Caco-2 (cell line): ENCODE data around the gene PAK5. TPM values are rescaled to one million over a fixed set of nuclear protein-coding genes. Genes with fewer than 3 reads are reported as not detected.

Experiments used
- BruUV-seq: library from RNA; stranded (reverse); fragments of 400-500 nt; replicated peaks from 2 replicates; lab custom pipeline; 2021; lab: Mats Ljungman, UMichigan
- CTCF ChIA-PET: fragments of 300-600 bp; sonication (Branson Sonifier 250); formaldehyde crosslinking; loops from one replicate; lab custom pipeline; 2022; ENCODE audit warnings: antibody characterized with exemption; lab: Charles Lee
- POLR2A ChIA-PET: fragments of 300-600 bp; sonication (Branson Sonifier 250); formaldehyde crosslinking; loops from one replicate; lab custom pipeline; 2022; ENCODE audit warnings: antibody characterized with exemption; lab: Charles Lee
- DNase-seq, 2 experiments: peaks; one replicate each; pipeline versions ENCODE4 v3.0.0 to v3.0.0-alpha.2; 2020 to 2022
- H3K27me3 ChIP-seq: replicated peaks from 2 replicates; pipeline ENCODE4 v1.6.0; 2011; ENCODE audit warnings: low read length; ENCODE audit not compliant: control insufficient read depth, insufficient read depth
- H3K36me3 ChIP-seq: 2 replicates; pipeline ENCODE4 v1.5.1; 2011; ENCODE audit warnings: low read length; ENCODE audit not compliant: control insufficient read depth, insufficient read depth
- H3K4me1 ChIP-seq: fragments of 250-450 bp; sonication (Bioruptor Pico); 2 replicates; pipeline ENCODE4 v1.5.1; 2020; ENCODE audit warnings: mild to moderate bottlenecking
- H3K4me3 ChIP-seq: 2 replicates; pipeline ENCODE4 v1.5.1; 2011; ENCODE audit warnings: low read depth, mild to moderate bottlenecking, control low read depth, low read length
- H3K9me3 ChIP-seq: fragments of 250-450 bp; sonication (Bioruptor Pico); 2 replicates; pipeline ENCODE4 v1.5.1; 2020; ENCODE audit warnings: mild to moderate bottlenecking, moderate library complexity
- H3K27ac Mint-ChIP-seq: one replicate; pipeline ENCODE4 v1.8.0; 2022; ENCODE audit warnings: mixed read lengths; ENCODE audit not compliant: unreplicated experiment
- H3K27me3 Mint-ChIP-seq: one replicate; pipeline ENCODE4 v1.8.0; 2022; ENCODE audit warnings: mixed read lengths; ENCODE audit not compliant: insufficient read depth, unreplicated experiment
- H3K36me3 Mint-ChIP-seq: one replicate; pipeline ENCODE4 v1.8.0; 2022; ENCODE audit warnings: mild to moderate bottlenecking, mixed read lengths; ENCODE audit not compliant: insufficient read depth, unreplicated experiment
- H3K4me1 Mint-ChIP-seq: one replicate; pipeline ENCODE4 v1.8.0; 2022; ENCODE audit warnings: low read depth, mixed read lengths; ENCODE audit not compliant: unreplicated experiment
- H3K4me3 Mint-ChIP-seq: one replicate; pipeline ENCODE4 v1.8.0; 2022; ENCODE audit warnings: mild to moderate bottlenecking, moderate library complexity, mixed read lengths; ENCODE audit not compliant: unreplicated experiment
- H3K9me3 Mint-ChIP-seq: one replicate; pipeline ENCODE4 v1.8.0; 2022; ENCODE audit warnings: mixed read lengths; ENCODE audit not compliant: unreplicated experiment
- intact Hi-C: fragments of 100-400 bp; cut with micrococcal nuclease; formaldehyde crosslinking; loops from one replicate; pipeline ENCODE4 v1.10.0; 2022; ENCODE audit not compliant: unreplicated experiment
- total RNA-seq: library from RNA; stranded (reverse); gene quantifications from 2 replicates; pipeline ENCODE4 v1.2.3, GENCODE V29; 2022
- TF ChIP-seq, protein P1 (sequence below), 2 experiments: fragments of 200-600 bp in 1 of 2; IDR thresholded peaks; 1 replicate in 1 of 2; 2 replicates in 1 of 2; pipeline versions ENCODE4 v1.5.1 to v1.8.0; 2011 to 2022; ENCODE audit warnings: antibody characterized with exemption in 1 of 2, control low read depth in 1 of 2, inconsistent platforms in 1 of 2, low read depth in 1 of 2, low read length in 1 of 2, mild to moderate bottlenecking in 1 of 2, moderate library complexity in 1 of 2; ENCODE audit not compliant: insufficient read depth in 1 of 2, severe bottlenecking in 1 of 2, unreplicated experiment in 1 of 2

PAK5 gene
- total RNA-seq, 1 experiment from 2014 or later: not detected

DNA sequence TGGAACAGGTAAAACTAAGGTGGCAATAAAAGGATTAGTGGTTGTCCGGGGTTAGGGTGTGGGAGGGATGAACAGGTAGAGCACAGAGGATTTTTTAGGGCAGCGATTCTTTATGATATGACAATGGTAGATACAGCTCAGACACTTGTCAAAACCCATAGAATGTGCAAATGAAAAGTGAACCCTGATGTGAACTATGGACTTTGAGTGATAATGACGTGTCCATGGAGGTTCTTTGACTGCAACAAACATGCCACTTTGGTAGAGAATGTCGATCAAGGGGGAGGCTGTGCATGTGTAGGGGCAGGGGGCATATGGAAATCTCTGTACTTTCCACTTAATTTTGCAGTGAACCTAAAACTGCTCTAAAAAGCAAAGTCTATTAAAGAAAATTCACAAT is 223.8 kb downstream of the PAK5 start:
- H3K4me3 ChIP-seq: no peak overlapping the region
- Mint-ChIP-seq H3K4me3 (no peak overlapping the region), H3K9me3 (no peaks in the 10 kb centered on the region), H3K36me3 (no peaks in the 10 kb centered on the region), H3K4me1 (peaks cover 15% of the 10 kb centered on the region), H3K27ac (no peak overlapping the region), H3K27me3 (peaks cover 17% of the 10 kb centered on the region)
- no peak for DNase-seq
- H3K4me1 ChIP-seq: no peaks in the 10 kb centered on the region
- no peaks in the 10 kb centered on the region for H3K36me3 ChIP-seq
- CTCF ChIA-PET: interaction anchor here (1.0 kb wide), 1 partner anchor 207 kb away, joined by 3 read pairs; no protein-coding TSS in a partner anchor
- no peaks in the 10 kb centered on the region for H3K9me3 ChIP-seq
- POLR2A ChIA-PET: no interaction called here
- no TSS peak for BruUV-seq
- intact Hi-C loops: loop anchor here (5.0 to 10.0 kb wide), 3 partner anchors 200 to 812 kb away; no protein-coding TSS in a partner anchor
- TF ChIP-seq, protein P1, sequence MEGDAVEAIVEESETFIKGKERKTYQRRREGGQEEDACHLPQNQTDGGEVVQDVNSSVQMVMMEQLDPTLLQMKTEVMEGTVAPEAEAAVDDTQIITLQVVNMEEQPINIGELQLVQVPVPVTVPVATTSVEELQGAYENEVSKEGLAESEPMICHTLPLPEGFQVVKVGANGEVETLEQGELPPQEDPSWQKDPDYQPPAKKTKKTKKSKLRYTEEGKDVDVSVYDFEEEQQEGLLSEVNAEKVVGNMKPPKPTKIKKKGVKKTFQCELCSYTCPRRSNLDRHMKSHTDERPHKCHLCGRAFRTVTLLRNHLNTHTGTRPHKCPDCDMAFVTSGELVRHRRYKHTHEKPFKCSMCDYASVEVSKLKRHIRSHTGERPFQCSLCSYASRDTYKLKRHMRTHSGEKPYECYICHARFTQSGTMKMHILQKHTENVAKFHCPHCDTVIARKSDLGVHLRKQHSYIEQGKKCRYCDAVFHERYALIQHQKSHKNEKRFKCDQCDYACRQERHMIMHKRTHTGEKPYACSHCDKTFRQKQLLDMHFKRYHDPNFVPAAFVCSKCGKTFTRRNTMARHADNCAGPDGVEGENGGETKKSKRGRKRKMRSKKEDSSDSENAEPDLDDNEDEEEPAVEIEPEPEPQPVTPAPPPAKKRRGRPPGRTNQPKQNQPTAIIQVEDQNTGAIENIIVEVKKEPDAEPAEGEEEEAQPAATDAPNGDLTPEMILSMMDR (IDR thresholded peaks at IDR 0.05; ENCODE audit: insufficient read depth in 1 of 2, low read depth in 1 of 2, low read length in 1 of 2, severe bottlenecking in 1 of 2, unreplicated experiment in 1 of 2): no peak
- H3K27me3 ChIP-seq: no peaks in the 10 kb centered on the region; the same call in 1 of the 2 replicates

DNA sequence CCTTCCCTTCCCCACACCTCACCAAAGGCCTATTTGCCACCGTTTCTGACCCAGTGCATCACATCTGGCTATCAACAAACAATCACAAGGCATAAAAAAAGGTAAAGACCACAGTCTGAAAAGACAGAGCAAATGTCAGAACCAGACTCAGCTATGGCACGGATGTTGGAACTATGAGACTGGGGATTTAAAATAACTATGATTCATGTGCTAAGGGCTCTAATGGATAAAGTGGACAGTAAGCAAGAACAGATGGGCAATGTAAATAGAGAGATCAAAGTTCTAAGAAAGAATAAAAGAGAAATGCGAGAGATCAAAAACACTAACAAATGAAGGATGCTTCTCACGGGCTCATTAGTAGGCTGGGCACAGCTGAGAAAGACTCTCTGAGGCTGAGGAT is 225.0 kb downstream of the PAK5 start:
- Mint-ChIP-seq H3K4me3 (no peak overlapping the region), H3K27me3 (peaks cover 9% of the 10 kb centered on the region), H3K9me3 (no peaks in the 10 kb centered on the region), H3K4me1 (peaks cover 8% of the 10 kb centered on the region), H3K36me3 (no peaks in the 10 kb centered on the region), H3K27ac (no peak overlapping the region)
- DNase-seq: no peak
- ChIA-PET CTCF (interaction anchor here (1.2 kb wide), 1 partner anchor 206 kb away, joined by 5 read pairs; no protein-coding TSS in a partner anchor), POLR2A (no interaction called here)
- no peaks in the 10 kb centered on the region; the same call in 1 of the 2 replicates for H3K27me3 ChIP-seq
- H3K4me1 ChIP-seq: no peaks in the 10 kb centered on the region
- TF ChIP-seq, protein P1 (IDR thresholded peaks at IDR 0.05; ENCODE audit: insufficient read depth in 1 of 2, low read depth in 1 of 2, low read length in 1 of 2, severe bottlenecking in 1 of 2, unreplicated experiment in 1 of 2): no peak
- no peak overlapping the region for H3K4me3 ChIP-seq
- intact Hi-C loops: loop anchor here (5.0 to 10.0 kb wide), 2 partner anchors 102 to 201 kb away; partner anchors contain the start of gene LAMP5
- BruUV-seq: no TSS peak
- no peaks in the 10 kb centered on the region for H3K36me3 ChIP-seq
- no peaks in the 10 kb centered on the region for H3K9me3 ChIP-seq

DNA sequence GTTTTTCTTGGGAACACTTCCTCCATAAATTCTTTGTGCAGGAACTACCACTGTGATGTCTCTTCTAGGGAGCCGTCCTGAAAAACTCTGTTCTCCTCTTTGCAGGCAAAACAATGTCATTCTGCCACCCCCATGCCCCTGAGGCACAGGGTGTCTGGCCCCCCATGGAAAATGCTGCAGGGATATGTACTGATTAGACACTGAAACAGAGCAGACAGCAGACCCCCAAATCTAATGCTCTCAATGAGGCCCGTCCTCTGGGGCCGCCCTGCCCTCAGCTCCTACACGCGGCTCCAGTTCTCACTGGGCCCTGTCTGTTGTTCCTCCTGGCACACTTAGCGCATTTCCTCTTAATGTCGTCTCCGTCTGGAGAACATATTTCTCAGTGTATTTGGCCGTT is 227.0 kb downstream of the PAK5 start:
- H3K4me3 ChIP-seq: no peak overlapping the region
- H3K4me1 Mint-ChIP-seq: peaks cover 8% of the 10 kb centered on the region
- TF ChIP-seq, protein P1 (IDR thresholded peaks at IDR 0.05; ENCODE audit: insufficient read depth in 1 of 2, low read depth in 1 of 2, low read length in 1 of 2, severe bottlenecking in 1 of 2, unreplicated experiment in 1 of 2): no peak
- H3K27me3 Mint-ChIP-seq: peaks cover 9% of the 10 kb centered on the region
- no peak for DNase-seq
- no peak overlapping the region for H3K27ac Mint-ChIP-seq
- no peaks in the 10 kb centered on the region for H3K9me3 ChIP-seq
- no peaks in the 10 kb centered on the region; the same call in 1 of the 2 replicates for H3K27me3 ChIP-seq
- ChIA-PET POLR2A (no interaction called here), CTCF (interaction anchor here (1.6 kb wide), 1 partner anchor 204 kb away, joined by 6 read pairs; no protein-coding TSS in a partner anchor)
- no TSS peak for BruUV-seq
- H3K9me3 Mint-ChIP-seq: no peaks in the 10 kb centered on the region
- no peaks in the 10 kb centered on the region for H3K4me1 ChIP-seq
- no peak overlapping the region for H3K4me3 Mint-ChIP-seq
- H3K36me3 ChIP-seq: no peaks in the 10 kb centered on the region
- H3K36me3 Mint-ChIP-seq: no peaks in the 10 kb centered on the region
- intact Hi-C loops: loop anchor here (5.0 to 10.0 kb wide), 2 partner anchors 100 to 203 kb away; partner anchors contain the start of gene LAMP5
